HepG2 (cell line): ENCODE results near the gene CERS1. TPM values are rescaled to one million over a fixed set of nuclear protein-coding genes. Genes with fewer than 3 reads are reported as not detected.
A peak's percentile ranks its signal among the peaks of the same experiment; 100 is the strongest.

Experiments used
- ATAD3A ChIP-seq: sonication (generic); formaldehyde crosslinking; IDR thresholded peaks from 2 replicates; pipeline ENCODE4 v1.4.0; 2020; ENCODE audit warnings: missing genetic modification reagents
- BRD4 ChIP-seq: sonication (generic); formaldehyde crosslinking; IDR thresholded peaks from 2 replicates; pipeline ENCODE4 v1.4.0; 2020; ENCODE audit warnings: missing genetic modification reagents
- DMTF1 ChIP-seq: sonication (generic); formaldehyde crosslinking; IDR thresholded peaks from 2 replicates; pipeline ENCODE4 v1.4.0; 2020; ENCODE audit warnings: mild to moderate bottlenecking, missing genetic modification reagents
- ETV6 ChIP-seq: sonication (generic); formaldehyde crosslinking; conservative IDR thresholded peaks from 2 replicates; pipeline ENCODE4 v1.4.0; 2020; ENCODE audit warnings: missing genetic modification reagents
- FOXC1 ChIP-seq: sonication (generic); formaldehyde crosslinking; IDR thresholded peaks from 2 replicates; pipeline ENCODE4 v1.8.0; 2022; ENCODE audit warnings: mild to moderate bottlenecking, missing genetic modification reagents, borderline replicate concordance
- GPN1 ChIP-seq: sonication (generic); formaldehyde crosslinking; IDR thresholded peaks from 2 replicates; pipeline ENCODE4 v1.5.1; 2020; ENCODE audit warnings: missing genetic modification reagents, borderline replicate concordance
- HNRNPLL ChIP-seq: fragments of 200-400 bp; formaldehyde crosslinking; IDR thresholded peaks from 2 replicates; pipeline ENCODE4 v1.6.1; 2017; ENCODE audit warnings: mild to moderate bottlenecking, low read depth, low read length; ENCODE audit not compliant: poor library complexity, severe bottlenecking
- KDM5A ChIP-seq: fragments of 200-600 bp; sonication (generic); IDR thresholded peaks from 2 replicates; pipeline ENCODE4 v1.7.0; 2018; ENCODE audit warnings: antibody characterized with exemption, mild to moderate bottlenecking, low read length, borderline replicate concordance
- KLF11 ChIP-seq: IDR thresholded peaks from 2 replicates; pipeline ENCODE4 v1.6.1; 2016; ENCODE audit warnings: missing compliant biosample characterization
- MEIS2 ChIP-seq: sonication (generic); formaldehyde crosslinking; IDR thresholded peaks from 2 replicates; pipeline ENCODE4 v1.9.0; 2021; ENCODE audit warnings: mild to moderate bottlenecking, missing genetic modification reagents
- MXD1 ChIP-seq: sonication (generic); formaldehyde crosslinking; IDR thresholded peaks from 2 replicates; pipeline ENCODE4 v1.4.0; 2020; ENCODE audit warnings: mild to moderate bottlenecking, missing genetic modification reagents
- PATZ1 ChIP-seq: sonication (generic); formaldehyde crosslinking; IDR thresholded peaks from 2 replicates; pipeline ENCODE4 v1.4.0; 2020; ENCODE audit warnings: missing genetic modification reagents
- RFXAP ChIP-seq: sonication (generic); formaldehyde crosslinking; IDR thresholded peaks from 2 replicates; pipeline ENCODE4 v1.4.0; 2020; ENCODE audit warnings: missing genetic modification reagents, borderline replicate concordance
- ZEB1 ChIP-seq: IDR thresholded peaks from 2 replicates; pipeline ENCODE4 v1.6.1; 2012; ENCODE audit warnings: mild to moderate bottlenecking, low read depth, inconsistent platforms; ENCODE audit not compliant: insufficient replicate concordance
- ZNF225 ChIP-seq: sonication (generic); formaldehyde crosslinking; IDR thresholded peaks from 2 replicates; pipeline ENCODE4 v1.4.0; 2020; ENCODE audit warnings: mild to moderate bottlenecking, missing genetic modification reagents
- ZNF260 ChIP-seq: sonication (generic); formaldehyde crosslinking; IDR thresholded peaks from 2 replicates; pipeline ENCODE4 v1.4.0; 2020; ENCODE audit warnings: missing genetic modification reagents, low read depth, mild to moderate bottlenecking, borderline replicate concordance
- ZNF772 ChIP-seq: sonication (generic); formaldehyde crosslinking; IDR thresholded peaks from 2 replicates; pipeline ENCODE4 v1.5.0; 2020; ENCODE audit warnings: mild to moderate bottlenecking, missing genetic modification reagents
- ZSCAN20 ChIP-seq: sonication (generic); formaldehyde crosslinking; IDR thresholded peaks from 2 replicates; pipeline ENCODE4 v1.4.0; 2020; ENCODE audit warnings: missing genetic modification reagents, mild to moderate bottlenecking, borderline replicate concordance
- polyA plus RNA-seq, 8 experiments: library from polyadenylated mRNA; depleted of rRNA in 3 of 8; stranded (reverse) in 7 of 8; unstranded in 1 of 8; fragments of >200 nt; fragmentation: Illumina TruSeq in 4 of 8; extraction: Trizol in 4 of 8; gene quantifications; 2 replicates each; pipeline versions ENCODE4 v1.2.1 to v1.2.3, GENCODE V29; 2011 to 2016; ENCODE audit warnings: low read depth in 4 of 8, missing spikeins in 1 of 8, mixed read lengths in 1 of 8; ENCODE audit not compliant: insufficient read depth in 1 of 8
- total RNA-seq, 5 experiments: library from RNA; depleted of rRNA; stranded (reverse); fragments of >200 nt; fragmentation: Illumina TruSeq; extraction: Trizol; gene quantifications; 2 replicates each; pipeline ENCODE4 v1.2.3, GENCODE V29; 2016; ENCODE audit warnings: low read depth in 1 of 5

CERS1 gene
- total and polyA plus RNA-seq, 2 of the 13 experiments (the other 11 are each of a cell fraction or from before 2014, with no cell fraction given) = 4.6 to 9.8 TPM

GRCh38 chr19:18831524-18832305, 64.2 kb downstream of the CERS1 start, which contains the start of gene UPF1 (continued):
- TF ChIP-seq HNRNPLL (peak; percentile 64), BRD4 (CRISPR knock-in tag) (peak; percentile 32; the same call in 1 of the 2 replicates), ZEB1 (no peak), ATAD3A (no peak), ZNF260 (no peak), FOXC1 (CRISPR knock-in tag) (peak; percentile 66; the same call in 1 of the 2 replicates), ZNF225 (CRISPR knock-in tag) (peak; percentile 67; the same call in 1 of the 2 replicates), ETV6 (CRISPR knock-in tag) (0 out of 2 replicates have a peak, but pooled peaks have one; percentile 54), MEIS2 (CRISPR knock-in tag) (peak; percentile 80; the same call in 1 of the 2 replicates), RFXAP (CRISPR knock-in tag) (0 out of 2 replicates have a peak, but pooled peaks have one; percentile 37), KLF11 (no peak), DMTF1 (CRISPR knock-in tag) (no peak), MXD1 (CRISPR knock-in tag) (peak; percentile 42; the same call in 1 of the 2 replicates), PATZ1 (no peak), KDM5A (peak; percentile 70), ZSCAN20 (CRISPR knock-in tag) (no peak), GPN1 (CRISPR knock-in tag) (peak; percentile 17; the same call in 1 of the 2 replicates), ZNF772 (peak; percentile 40)
